ENCODE measurements around the gene TOP2B.

Gene TOP2B

GRCh38 chr3:25573386-25574171 lies 91.1 kb downstream of the TOP2B start:
- Mint-ChIP-seq H3K36me3 (ENCODE audit: low read depth) (no peaks in the 10 kb centered on the region), H3K9me3 (no peaks in the 10 kb centered on the region), H3K4me1 (ENCODE audit: low read depth) (no peaks in the 10 kb centered on the region), H3K27me3 (peaks cover 3% of the 10 kb centered on the region), H3K27ac (no peak overlapping the region), H3K4me3 (no peak overlapping the region)
- no peak for DNase-seq

GRCh38 chr3:25572919-25573385 lies 91.8 kb downstream of the TOP2B start:
- no peaks in the 10 kb centered on the region for H3K4me1 Mint-ChIP-seq (ENCODE audit: low read depth)
- no peak overlapping the region for H3K4me3 Mint-ChIP-seq
- H3K9me3 Mint-ChIP-seq: no peaks in the 10 kb centered on the region
- peaks cover 3% of the 10 kb centered on the region for H3K27me3 Mint-ChIP-seq
- no peak overlapping the region for H3K27ac Mint-ChIP-seq
- no peaks in the 10 kb centered on the region for H3K36me3 Mint-ChIP-seq (ENCODE audit: low read depth)
- DNase-seq: no peak

DNA sequence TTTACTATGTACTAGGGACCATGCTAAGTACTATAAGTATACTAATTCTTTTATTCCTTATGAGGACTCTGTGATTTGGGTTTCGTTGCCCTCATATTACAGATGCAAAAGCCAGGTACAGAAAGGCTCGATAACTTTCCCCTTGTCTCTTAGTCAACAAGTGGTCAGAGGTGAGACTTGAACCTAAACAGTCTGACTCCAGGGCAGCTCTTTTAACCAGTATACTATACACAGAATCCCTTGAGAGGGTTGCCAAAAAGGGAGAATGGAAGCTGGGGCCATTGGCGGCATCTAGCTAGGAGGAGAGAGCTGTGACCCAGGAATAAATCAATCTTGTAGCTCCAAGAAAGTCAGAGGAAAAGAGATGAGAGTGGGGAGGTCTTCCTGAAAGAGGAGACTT lies 92.4 kb downstream of the TOP2B start:
- Mint-ChIP-seq H3K27ac (no peak overlapping the region), H3K27me3 (peaks cover 3% of the 10 kb centered on the region), H3K9me3 (no peaks in the 10 kb centered on the region), H3K36me3 (ENCODE audit: low read depth) (no peaks in the 10 kb centered on the region), H3K4me3 (no peak overlapping the region), H3K4me1 (ENCODE audit: low read depth) (no peaks in the 10 kb centered on the region)
- no peak for DNase-seq

GRCh38 chr3:25571285-25571684 lies 93.4 kb downstream of the TOP2B start:
- H3K27ac Mint-ChIP-seq: no peak overlapping the region
- DNase-seq: no peak
- H3K36me3 Mint-ChIP-seq (ENCODE audit: low read depth): no peaks in the 10 kb centered on the region
- no peaks in the 10 kb centered on the region for H3K27me3 Mint-ChIP-seq
- H3K4me3 Mint-ChIP-seq: no peak overlapping the region
- no peaks in the 10 kb centered on the region for H3K9me3 Mint-ChIP-seq
- no peaks in the 10 kb centered on the region for H3K4me1 Mint-ChIP-seq (ENCODE audit: low read depth)

GRCh38 chr3:25568525-25569078 lies 96.1 kb downstream of the TOP2B start:
- Mint-ChIP-seq H3K9me3 (no peaks in the 10 kb centered on the region), H3K27ac (no peak overlapping the region), H3K4me1 (ENCODE audit: low read depth) (no peaks in the 10 kb centered on the region), H3K27me3 (peaks cover 2% of the 10 kb centered on the region), H3K36me3 (ENCODE audit: low read depth) (no peaks in the 10 kb centered on the region), H3K4me3 (no peak overlapping the region)
- no peak for DNase-seq

DNA sequence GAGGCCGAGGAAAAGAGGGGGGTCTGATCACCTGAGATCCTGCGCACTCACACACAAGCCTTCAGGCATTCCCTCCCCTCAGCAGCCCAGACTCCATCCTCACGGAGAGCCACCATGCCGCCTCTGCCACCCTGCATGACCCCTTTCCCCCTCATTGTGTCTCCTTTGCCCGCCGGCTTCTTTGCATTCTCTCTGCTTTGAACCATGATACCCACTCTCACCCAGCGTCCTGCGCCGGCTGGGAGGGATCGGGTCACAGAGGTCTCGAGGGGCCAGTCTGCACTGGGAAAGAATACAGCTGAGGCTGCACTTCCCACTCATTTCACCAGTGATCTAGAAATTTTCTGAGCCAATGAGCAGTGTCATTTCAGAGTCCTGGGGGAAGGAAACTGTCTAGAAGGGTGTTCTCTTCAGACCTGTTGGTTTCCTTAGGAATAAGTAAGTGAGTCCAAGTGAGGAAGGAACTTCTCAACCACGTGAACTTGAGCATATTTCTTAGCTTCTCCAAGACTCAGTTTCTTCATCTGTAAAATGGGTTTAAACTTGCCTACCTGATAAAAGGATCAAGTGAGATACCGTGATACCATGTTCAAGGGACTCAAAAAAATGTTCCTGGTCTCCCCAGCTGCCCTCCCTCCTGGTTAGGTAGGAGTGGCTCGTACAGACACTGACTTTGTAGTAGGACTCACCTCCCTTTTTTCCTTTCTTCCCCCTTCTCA lies 96.7 kb downstream of the TOP2B start:
- peaks cover 2% of the 10 kb centered on the region for H3K27me3 Mint-ChIP-seq
- no peak overlapping the region for H3K27ac Mint-ChIP-seq
- no peak overlapping the region for H3K4me3 Mint-ChIP-seq
- DNase-seq: no peak
- H3K9me3 Mint-ChIP-seq: no peaks in the 10 kb centered on the region
- H3K36me3 Mint-ChIP-seq (ENCODE audit: low read depth): no peaks in the 10 kb centered on the region
- H3K4me1 Mint-ChIP-seq (ENCODE audit: low read depth): no peaks in the 10 kb centered on the region

- H3K9me3 Mint-ChIP-seq: no peaks in the 10 kb centered on the region
- H3K36me3 Mint-ChIP-seq (ENCODE audit: low read depth): no peaks in the 10 kb centered on the region
- H3K27me3 Mint-ChIP-seq: peaks cover 2% of the 10 kb centered on the region
- DNase-seq: no peak
- H3K27ac Mint-ChIP-seq: no peak overlapping the region
- H3K4me1 Mint-ChIP-seq (ENCODE audit: low read depth): no peaks in the 10 kb centered on the region
- H3K4me3 Mint-ChIP-seq: no peak overlapping the region
Measured at GRCh38 chr3:25567388-25567787, 97.3 kb downstream of the TOP2B start.

- DNase-seq: no peak
- H3K36me3 Mint-ChIP-seq (ENCODE audit: low read depth): no peaks in the 10 kb centered on the region
- H3K4me1 Mint-ChIP-seq (ENCODE audit: low read depth): no peaks in the 10 kb centered on the region
- peaks cover 2% of the 10 kb centered on the region for H3K27me3 Mint-ChIP-seq
- H3K27ac Mint-ChIP-seq: no peak overlapping the region
- H3K9me3 Mint-ChIP-seq: no peaks in the 10 kb centered on the region
- no peak overlapping the region for H3K4me3 Mint-ChIP-seq
Measured at GRCh38 chr3:25566358-25566920, 98.3 kb downstream of the TOP2B start.

DNA sequence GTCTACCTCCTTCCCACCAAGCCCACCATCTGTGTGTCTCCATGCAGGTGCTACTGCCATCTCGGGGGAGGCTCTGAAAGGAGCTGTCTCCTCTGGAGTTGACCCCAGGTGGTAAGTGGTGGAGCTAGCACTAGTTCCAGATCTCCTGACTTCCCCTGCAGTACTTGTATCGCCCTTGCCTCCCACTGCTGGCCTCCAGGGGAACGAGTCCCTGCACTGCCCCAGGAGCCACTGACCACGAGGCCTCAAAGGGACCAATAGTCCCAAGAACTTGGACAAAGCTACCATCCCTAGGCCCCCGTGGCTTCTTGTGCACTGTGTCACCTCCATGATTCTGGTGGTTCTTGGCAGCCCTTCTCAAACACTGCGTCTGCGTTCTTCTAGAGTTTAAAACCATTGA lies 98.9 kb downstream of the TOP2B start:
- peaks cover 2% of the 10 kb centered on the region for H3K27me3 Mint-ChIP-seq
- H3K36me3 Mint-ChIP-seq (ENCODE audit: low read depth): no peaks in the 10 kb centered on the region
- no peaks in the 10 kb centered on the region for H3K9me3 Mint-ChIP-seq
- no peak overlapping the region for H3K4me3 Mint-ChIP-seq
- no peak for DNase-seq
- H3K27ac Mint-ChIP-seq: no peak overlapping the region
- H3K4me1 Mint-ChIP-seq (ENCODE audit: low read depth): no peaks in the 10 kb centered on the region

DNA sequence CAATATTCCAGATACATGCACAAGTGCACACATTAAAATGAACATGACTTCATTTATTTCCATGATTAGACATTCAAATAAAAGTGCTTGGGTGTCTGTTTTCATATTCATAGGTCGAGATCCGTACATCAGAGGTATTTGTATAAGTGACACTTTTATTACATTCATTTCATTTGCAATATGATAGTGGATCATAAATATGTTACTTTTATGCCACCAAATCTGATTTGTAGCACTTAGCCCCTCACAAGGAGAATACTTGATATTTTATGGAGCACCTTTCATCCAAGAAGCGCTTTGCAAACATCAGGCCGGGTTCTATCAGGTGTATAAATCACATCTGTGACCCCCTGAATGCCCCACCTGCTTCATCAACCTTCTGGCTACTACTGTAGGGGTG lies 100.6 kb downstream of the TOP2B start:
- Mint-ChIP-seq H3K27me3 (peaks cover 2% of the 10 kb centered on the region), H3K4me3 (no peak overlapping the region), H3K9me3 (no peaks in the 10 kb centered on the region), H3K4me1 (ENCODE audit: low read depth) (no peaks in the 10 kb centered on the region), H3K27ac (no peak overlapping the region), H3K36me3 (ENCODE audit: low read depth) (no peaks in the 10 kb centered on the region)
- no peak for DNase-seq

DNA sequence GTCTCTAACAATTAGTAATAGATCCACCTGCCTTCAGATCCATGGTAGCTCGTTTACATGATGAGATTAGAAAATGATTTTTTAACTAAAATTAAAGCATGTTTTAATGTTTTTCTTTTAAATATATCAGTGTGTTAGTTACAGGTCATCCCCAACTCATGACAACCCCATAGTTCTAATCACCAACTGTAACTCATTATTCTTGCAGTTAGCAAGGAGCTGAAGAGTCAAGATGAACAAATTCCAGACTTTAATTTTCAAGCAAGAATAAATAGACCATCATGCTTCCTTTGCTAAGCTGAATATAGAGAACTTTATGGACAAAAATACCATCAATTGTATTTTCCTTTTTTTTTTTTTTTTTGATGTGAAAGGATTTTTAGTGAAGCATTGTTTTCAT lies 101.1 kb downstream of the TOP2B start:
- no peak for DNase-seq
- H3K4me3 Mint-ChIP-seq: no peak overlapping the region
- H3K36me3 Mint-ChIP-seq (ENCODE audit: low read depth): no peaks in the 10 kb centered on the region
- H3K27me3 Mint-ChIP-seq: peaks cover 2% of the 10 kb centered on the region
- H3K4me1 Mint-ChIP-seq (ENCODE audit: low read depth): no peaks in the 10 kb centered on the region
- no peak overlapping the region for H3K27ac Mint-ChIP-seq
- H3K9me3 Mint-ChIP-seq: no peaks in the 10 kb centered on the region

- H3K4me1 Mint-ChIP-seq (ENCODE audit: low read depth): no peaks in the 10 kb centered on the region
- no peaks in the 10 kb centered on the region for H3K36me3 Mint-ChIP-seq (ENCODE audit: low read depth)
- H3K27ac Mint-ChIP-seq: no peak overlapping the region
- H3K27me3 Mint-ChIP-seq: no peaks in the 10 kb centered on the region
- DNase-seq: no peak
- H3K4me3 Mint-ChIP-seq: no peak overlapping the region
- H3K9me3 Mint-ChIP-seq: no peaks in the 10 kb centered on the region
Measured at GRCh38 chr3:25558796-25559195, 105.9 kb downstream of the TOP2B start.

DNA sequence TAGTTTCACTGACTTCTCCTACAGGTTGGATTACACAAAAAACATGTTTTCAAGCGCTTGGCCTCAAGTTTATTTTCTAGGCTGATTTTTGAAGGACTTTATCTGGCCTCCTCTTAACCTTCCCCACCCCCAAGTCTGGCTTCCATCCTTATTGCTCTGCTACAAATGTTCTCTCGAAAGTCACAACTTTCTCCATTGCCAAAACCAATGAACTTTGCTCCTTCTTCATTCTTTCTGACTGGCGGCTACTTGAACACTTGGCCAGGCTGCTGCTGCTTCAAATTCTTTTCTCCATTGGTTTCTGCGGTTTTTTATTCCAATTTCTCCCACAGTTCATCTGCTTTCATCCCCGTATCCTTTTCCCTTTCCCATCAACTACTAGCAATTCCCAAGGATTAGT lies 106.6 kb downstream of the TOP2B start:
- Mint-ChIP-seq H3K36me3 (ENCODE audit: low read depth) (no peaks in the 10 kb centered on the region), H3K27me3 (no peaks in the 10 kb centered on the region), H3K27ac (no peak overlapping the region), H3K4me1 (ENCODE audit: low read depth) (no peaks in the 10 kb centered on the region), H3K4me3 (no peak overlapping the region), H3K9me3 (no peaks in the 10 kb centered on the region)
- DNase-seq: no peak

DNA sequence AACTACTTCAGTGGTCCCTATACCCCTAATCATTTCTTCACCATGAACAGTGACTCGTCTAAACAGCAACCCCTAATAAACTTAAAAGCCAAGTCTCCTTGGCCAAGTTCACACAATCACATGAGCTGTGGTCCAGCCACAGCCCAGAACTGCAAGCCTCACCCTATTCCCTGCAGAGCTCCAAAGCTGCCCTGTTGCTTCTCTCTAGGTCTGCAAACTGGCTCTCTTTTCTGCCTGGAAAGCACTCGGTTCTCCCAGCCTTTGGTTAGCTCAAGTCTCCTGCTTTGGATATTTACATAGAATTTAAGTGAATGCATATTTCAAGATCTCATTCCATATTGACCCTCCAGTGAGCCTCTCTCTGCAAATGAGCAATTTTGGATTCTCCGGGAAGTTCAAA lies 107.0 kb downstream of the TOP2B start:
- no peak overlapping the region for H3K4me3 Mint-ChIP-seq
- no peak overlapping the region for H3K27ac Mint-ChIP-seq
- H3K36me3 Mint-ChIP-seq (ENCODE audit: low read depth): no peaks in the 10 kb centered on the region
- H3K9me3 Mint-ChIP-seq: no peaks in the 10 kb centered on the region
- DNase-seq: no peak
- H3K4me1 Mint-ChIP-seq (ENCODE audit: low read depth): no peaks in the 10 kb centered on the region
- H3K27me3 Mint-ChIP-seq: peaks cover under 1% of the 10 kb centered on the region

GRCh38 chr3:25556447-25556846 lies 108.3 kb downstream of the TOP2B start:
- Mint-ChIP-seq H3K9me3 (no peaks in the 10 kb centered on the region), H3K36me3 (ENCODE audit: low read depth) (no peaks in the 10 kb centered on the region), H3K27me3 (peaks cover 4% of the 10 kb centered on the region), H3K4me3 (no peak overlapping the region), H3K4me1 (ENCODE audit: low read depth) (no peaks in the 10 kb centered on the region), H3K27ac (no peak overlapping the region)
- no peak for DNase-seq

Measured in activated T-cell treated with anti-CD3 and anti-CD28 coated beads, Interleukin-2, amount 50 U/mL, for 24 hours (primary cell).